Activated naive CD8-positive, alpha-beta T cell treated with anti-CD3 and anti-CD28 coated beads, Interleukin-2, amount 50 U/mL, for 16 hours (primary cell): ENCODE data around the gene ATRX.
"Not testable (repeated sequence)": the region's sequence is repeated elsewhere in the genome, so short reads cannot be mapped to it uniquely, and the experiment has no call there.

Source experiments
- DNase-seq: peaks from one replicate; pipeline ENCODE4 v3.0.0-alpha.2; 2020; ENCODE audit warnings: low read depth, low spot score

The ATRX gene

DNA sequence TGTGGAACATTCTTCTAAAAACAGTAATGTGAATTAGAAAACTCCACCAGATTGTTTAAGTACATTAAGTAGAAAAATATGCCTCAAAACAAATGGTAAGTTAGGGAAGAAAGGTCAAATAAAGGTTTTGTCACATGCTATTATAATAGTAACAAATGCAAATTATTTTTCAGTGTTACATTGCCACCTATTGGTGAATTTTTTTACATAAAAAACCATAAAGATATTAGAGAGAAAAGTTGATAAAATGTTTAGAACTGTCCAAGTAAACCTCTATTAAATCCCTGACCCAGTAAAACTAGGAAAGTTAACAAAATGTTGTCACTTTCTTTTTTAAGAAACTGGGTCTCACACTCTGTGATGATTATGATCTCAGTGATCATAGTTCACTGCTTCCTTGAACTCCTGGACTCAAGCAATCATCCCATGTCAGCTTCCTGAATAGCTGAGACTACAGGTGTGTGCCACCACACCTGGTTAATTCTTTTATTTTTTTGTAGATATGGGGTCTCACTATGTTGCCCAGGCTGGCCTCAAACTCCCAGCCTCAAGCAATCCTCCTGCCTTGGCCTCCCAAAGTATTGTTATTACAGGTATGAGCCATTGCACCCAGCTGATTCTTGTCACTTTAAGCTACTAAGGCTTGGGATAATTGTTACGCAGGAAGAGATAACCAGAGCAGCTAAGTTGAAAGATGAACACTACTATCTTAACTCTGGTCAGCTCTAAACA, 157.6 kb downstream of the ATRX start:
- no peak for DNase-seq

- DNase-seq, result no peak
Observed at GRCh38 chrX:77622672-77623071, 163.3 kb downstream of the ATRX start.

GRCh38 chrX:77622233-77622632, 163.8 kb downstream of the ATRX start:
- no peak for DNase-seq

DNA sequence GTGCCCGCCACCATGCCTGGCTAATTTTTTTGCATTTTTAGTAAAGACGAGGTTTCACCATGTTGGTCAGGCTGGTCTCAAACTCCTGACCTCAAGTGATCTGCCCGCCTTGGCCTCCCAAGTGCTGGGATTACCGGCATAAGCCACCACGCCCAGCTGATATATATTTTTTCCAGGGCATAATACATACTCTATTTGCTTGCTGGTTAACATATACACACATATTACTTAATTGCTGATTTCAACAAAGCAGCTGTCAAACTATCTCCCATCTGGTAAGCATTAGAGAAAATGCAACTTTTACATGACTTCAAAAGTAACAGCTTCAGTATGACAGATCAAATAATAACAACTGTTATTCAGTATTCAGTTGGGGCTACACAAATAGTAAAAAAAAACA, 164.6 kb downstream of the ATRX start:
- DNase-seq, result not testable (repeated sequence)

DNA sequence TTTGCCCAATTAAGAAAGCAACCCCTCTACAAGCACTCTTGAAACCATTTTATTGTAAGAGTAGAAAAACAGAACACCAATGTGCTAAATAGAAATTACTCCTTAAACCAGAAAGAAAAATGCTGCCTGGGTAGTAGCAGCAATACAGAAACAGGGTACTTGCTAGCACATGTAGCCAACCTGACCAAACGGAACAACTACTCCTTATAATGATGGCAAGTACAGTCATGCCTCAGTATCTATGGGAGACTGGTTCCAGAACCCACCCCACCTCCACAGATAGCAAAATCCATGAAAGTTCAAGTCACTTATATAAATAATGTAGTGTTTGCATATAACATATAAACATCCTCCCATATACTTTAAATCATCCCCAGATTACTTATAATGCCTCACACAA, 168.8 kb downstream of the ATRX start:
- no peak for DNase-seq

- DNase-seq, result no peak
Observed at GRCh38 chrX:77603635-77604336, 182.2 kb downstream of the ATRX start.

DNA sequence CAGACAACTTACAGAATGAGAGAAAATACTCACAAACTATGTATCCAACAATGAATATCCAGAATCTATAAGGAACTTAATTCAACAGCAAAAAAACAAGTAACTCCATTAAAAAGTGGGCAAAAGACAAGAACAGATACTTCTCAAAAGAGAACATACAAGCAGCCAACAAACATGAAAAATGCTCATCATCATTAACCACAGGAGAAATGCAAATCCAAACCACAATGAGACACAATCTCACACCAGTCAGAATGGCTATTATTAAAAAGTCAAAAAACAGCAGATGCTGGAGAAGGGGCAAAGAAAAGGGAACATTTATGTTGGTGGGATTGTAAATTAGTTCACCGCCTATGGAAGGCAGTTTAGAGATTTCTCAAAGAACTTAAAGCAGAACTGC, 188.5 kb downstream of the ATRX start:
- no peak for DNase-seq

GRCh38 chrX:77597090-77597489, 188.9 kb downstream of the ATRX start:
- DNase-seq, result no peak

GRCh38 chrX:77595848-77596247, 190.2 kb downstream of the ATRX start:
- DNase-seq, result no peak

GRCh38 chrX:77572322-77572721, 213.7 kb downstream of the ATRX start:
- DNase-seq, result no peak

- DNase-seq, result no peak
Observed at GRCh38 chrX:77565278-77565677, 220.7 kb downstream of the ATRX start.

- DNase-seq, result no peak
Observed at GRCh38 chrX:77564823-77565222, 221.2 kb downstream of the ATRX start.

GRCh38 chrX:77561372-77561771, 224.6 kb downstream of the ATRX start:
- DNase-seq, result no peak

DNA sequence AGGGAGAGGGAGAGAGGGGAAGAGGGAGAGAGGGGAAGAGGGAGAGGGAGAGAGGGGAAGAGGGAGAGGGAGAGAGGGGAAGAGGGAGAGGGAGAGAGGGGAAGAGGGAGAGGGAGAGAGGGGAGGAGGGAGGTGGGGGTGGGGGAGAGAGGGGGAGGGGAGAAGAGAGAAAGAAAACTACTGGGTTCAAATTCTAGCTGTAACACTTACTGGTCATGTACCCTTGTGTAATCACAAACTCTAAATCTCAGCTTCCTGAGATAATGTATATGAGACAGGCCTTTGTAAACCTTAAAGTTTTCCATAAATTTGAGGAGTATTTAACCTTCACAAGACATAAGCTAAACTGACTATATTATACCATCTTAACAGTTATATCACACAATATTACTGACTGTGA, 229.7 kb downstream of the ATRX start:
- no peak for DNase-seq

DNA sequence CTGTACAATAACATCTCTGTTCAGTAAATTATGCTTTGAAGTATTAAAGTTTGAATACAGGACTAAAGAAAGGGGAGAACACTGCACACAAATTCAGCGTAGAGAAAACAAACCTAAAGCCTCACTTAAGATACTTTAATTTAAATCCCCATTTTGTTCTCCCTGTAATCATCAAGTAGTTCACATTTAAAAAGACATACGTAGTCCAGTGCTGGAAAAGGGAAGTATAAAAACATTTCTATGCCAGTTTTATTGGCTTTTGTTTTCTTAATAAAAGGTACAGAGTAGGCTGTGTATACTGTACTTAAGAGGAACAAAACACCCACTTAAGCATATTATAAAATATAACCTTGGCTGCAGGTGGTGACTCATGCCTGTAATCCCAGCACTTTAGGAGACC, 237.3 kb downstream of the ATRX start:
- no peak for DNase-seq

GRCh38 chrX:77539778-77540177, 246.2 kb downstream of the ATRX start:
- not testable (repeated sequence) for DNase-seq

DNA sequence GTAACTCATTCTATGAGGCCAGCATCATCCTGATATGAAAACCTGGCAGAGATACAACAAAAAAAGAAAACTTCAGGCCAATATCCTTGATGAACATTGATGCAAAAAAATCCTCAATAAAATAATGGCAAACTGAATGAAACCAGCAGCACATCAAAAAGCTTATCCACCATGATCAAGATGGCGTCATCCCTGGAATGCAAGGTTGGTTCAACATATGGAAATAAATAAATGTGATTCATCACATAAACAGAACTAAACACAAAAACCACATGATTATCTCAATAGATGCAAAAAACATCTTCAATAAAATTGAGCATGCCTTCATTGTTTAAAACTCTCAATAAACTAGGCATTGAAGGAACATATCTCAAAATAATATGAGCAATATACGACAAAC, 254.8 kb downstream of the ATRX start:
- not testable (repeated sequence) for DNase-seq

DNA sequence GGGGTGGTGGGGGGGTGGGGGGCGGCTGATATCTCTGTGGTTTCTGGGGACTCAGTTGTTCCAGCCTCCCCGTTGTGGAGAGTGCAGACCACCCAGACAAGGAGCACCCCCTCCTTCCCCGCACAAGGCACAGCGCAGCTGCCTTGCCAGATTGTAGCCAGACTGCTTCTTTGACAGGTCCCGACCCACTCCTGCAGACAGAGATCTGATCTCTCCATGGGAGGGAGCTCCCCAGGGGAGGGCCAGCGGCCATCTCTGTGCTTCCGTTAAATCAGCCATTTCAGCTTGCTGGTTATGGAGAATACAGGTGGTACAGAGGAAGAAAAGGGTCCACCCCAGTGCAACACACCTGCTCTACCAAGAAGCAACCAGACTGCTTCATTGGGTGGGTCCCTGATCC, 258.0 kb downstream of the ATRX start:
- DNase-seq, result no peak

DNA sequence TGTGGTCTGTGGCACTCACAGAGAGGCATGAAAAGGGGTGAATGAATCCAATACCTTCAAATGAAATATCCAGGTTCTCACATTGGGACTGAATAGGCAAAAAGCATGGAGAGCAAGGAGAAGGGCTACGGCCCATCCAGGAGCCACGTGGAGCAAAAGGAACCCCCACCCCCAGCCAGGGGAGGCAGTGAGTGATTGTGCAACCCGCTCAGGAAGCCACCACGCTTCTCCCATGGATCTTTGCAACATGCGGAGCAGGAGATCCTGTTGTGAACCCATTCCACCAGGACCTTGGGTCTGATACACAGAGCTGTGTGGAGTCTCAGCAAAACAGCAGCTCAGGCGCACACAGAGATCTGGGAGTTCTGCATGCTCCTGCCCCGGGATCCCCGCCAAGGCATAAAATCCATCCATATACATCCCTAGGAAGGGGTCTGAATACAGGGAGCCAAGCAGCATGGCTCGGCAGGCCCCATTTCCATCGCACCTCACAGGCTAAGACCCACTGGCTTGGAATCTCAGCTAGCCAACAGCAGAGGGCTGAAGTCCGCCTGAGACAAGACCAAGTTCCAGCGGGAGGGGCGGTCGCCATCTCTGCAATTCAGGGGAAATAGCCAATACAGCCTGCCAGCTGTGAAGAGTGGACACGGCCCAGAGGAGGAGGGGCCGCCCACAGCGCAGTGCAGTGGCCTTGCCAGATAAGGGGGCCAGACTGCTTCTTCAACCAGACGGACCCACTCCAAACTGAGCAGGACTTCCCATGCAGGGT, 258.6 kb downstream of the ATRX start:
- no peak for DNase-seq

DNA sequence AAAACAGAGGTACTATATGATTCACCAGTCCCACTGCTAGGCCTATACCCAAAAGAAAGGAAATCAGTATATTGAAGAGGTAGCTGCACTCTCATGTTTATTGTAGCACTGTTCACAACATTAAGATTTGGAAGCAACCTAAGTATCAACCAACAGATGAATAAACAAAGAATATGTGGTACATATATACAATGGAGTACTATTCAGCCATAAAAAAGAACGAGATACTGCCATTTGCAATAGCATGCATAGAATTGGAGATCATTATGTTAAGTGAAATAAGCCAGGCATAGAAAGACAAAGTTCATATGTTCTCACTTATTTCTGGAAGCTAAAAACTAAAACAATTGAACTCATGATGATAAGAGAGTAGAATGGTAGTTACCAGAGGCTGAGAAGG, 266.3 kb downstream of the ATRX start:
- DNase-seq, result no peak

GRCh38 chrX:77514177-77514576, 271.8 kb downstream of the ATRX start:
- DNase-seq, result no peak

DNA sequence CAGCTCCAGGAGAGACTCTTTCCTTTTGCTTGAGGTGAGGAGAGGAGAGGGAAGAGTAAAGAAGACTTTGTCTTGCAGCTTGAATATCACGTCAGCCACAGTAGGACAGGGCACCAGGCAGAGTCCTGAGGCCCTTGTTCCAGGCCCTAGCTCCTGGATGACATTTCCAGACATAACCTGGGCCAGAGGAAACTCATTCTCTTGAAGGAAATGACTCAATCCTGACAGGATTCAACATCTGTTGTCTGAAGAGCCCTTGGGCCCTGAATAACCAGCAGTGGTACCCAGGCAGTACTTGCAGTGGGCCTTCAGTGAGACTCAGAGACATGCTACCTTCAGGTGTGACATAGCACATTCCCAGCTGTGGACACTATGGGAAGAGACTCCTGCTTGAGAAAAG, 276.0 kb downstream of the ATRX start:
- DNase-seq, result no peak

DNA sequence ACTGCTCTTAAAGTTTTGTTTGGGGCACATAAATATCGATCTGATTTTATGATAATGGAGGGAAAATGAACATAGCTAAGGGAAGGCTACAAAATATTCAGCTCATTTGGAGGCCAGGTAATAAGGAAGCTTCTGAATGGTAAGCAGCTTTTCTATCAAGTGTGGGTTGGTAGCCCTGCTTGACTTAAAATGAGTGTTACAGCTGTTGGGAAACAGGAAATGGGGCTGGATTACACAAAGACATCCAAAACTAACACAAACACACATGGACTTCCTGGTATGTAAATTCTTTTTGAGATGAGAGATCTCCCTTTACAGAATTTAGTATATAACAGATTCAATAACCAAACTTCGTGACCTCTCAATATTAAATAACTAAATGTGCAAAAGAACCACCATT, 280.8 kb downstream of the ATRX start:
- no peak for DNase-seq
